Keratinocyte (primary cell): ENCODE results near the gene AXL. TPM values are rescaled to one million over a fixed set of nuclear protein-coding genes. Genes with fewer than 3 reads are reported as not detected.

Source experiments
- DNase-seq: peaks from one replicate; pipeline ENCODE4 v3.0.0-alpha.2; 2011; ENCODE audit warnings: low read depth, missing footprints, low spot score
- FAIRE-seq: peaks from 2 replicates; lab custom pipeline; 2011; peaks lifted over from hg19 to GRCh38; lab: Jason Lieb, UNC
- H2AFZ ChIP-seq: 2 replicates; pipeline ENCODE4 v1.6.0; 2012; ENCODE audit warnings: low read length, control low read depth, inconsistent platforms; ENCODE audit not compliant: control insufficient read depth
- H3K27ac ChIP-seq: 2 replicates; pipeline ENCODE4 v1.5.1; 2011; ENCODE audit warnings: low read length; ENCODE audit not compliant: control insufficient read depth, insufficient read depth
- H3K27me3 ChIP-seq: 3 replicates; pipeline ENCODE4 v1.6.0; 2011; ENCODE audit warnings: low read length; ENCODE audit not compliant: control insufficient read depth, insufficient read depth; ENCODE audit errors: extremely low read depth
- H3K36me3 ChIP-seq, 2 experiments: 2 replicates in 1 of 2; 3 replicates in 1 of 2; pipeline ENCODE4 v1.5.1; 2011; ENCODE audit warnings: low read length in 2 of 2, mild to moderate bottlenecking in 1 of 2; ENCODE audit not compliant: control insufficient read depth in 2 of 2, insufficient read depth in 2 of 2; ENCODE audit errors: extremely low read depth in 1 of 2
- H3K4me1 ChIP-seq: 3 replicates; pipeline ENCODE4 v1.5.1; 2011; ENCODE audit warnings: low read length; ENCODE audit not compliant: control insufficient read depth, insufficient read depth; ENCODE audit errors: extremely low read depth
- H3K4me2 ChIP-seq: 3 replicates; pipeline ENCODE4 v1.6.0; 2011; ENCODE audit warnings: low read depth, low read length; ENCODE audit not compliant: control insufficient read depth, insufficient read depth; ENCODE audit errors: extremely low read depth
- H3K4me3 ChIP-seq, 3 experiments: fragments of 200-600 bp in 1 of 3; sonication (generic) in 1 of 3; 2 replicates in 2 of 3; 3 replicates in 1 of 3; pipeline ENCODE4 v1.5.1; 2011 to 2016; ENCODE audit warnings: low read length in 3 of 3, mild to moderate bottlenecking in 3 of 3, control low read depth in 2 of 3, inconsistent platforms in 1 of 3, low read depth in 1 of 3, mixed read lengths in 1 of 3, mixed run types in 1 of 3, moderate library complexity in 1 of 3; ENCODE audit not compliant: control insufficient read depth in 2 of 3, insufficient read depth in 2 of 3; ENCODE audit errors: extremely low read depth in 1 of 3
- H3K79me2 ChIP-seq: 2 replicates; pipeline ENCODE4 v1.6.0; 2012; ENCODE audit warnings: low read length; ENCODE audit not compliant: control insufficient read depth, insufficient read depth
- H3K9ac ChIP-seq: 3 replicates; pipeline ENCODE4 v1.6.0; 2011; ENCODE audit warnings: low read length; ENCODE audit not compliant: control insufficient read depth, insufficient read depth; ENCODE audit errors: extremely low read depth
- H3K9me1 ChIP-seq: 3 replicates; pipeline ENCODE4 v1.6.0; 2011; ENCODE audit warnings: low read length; ENCODE audit not compliant: control insufficient read depth, insufficient read depth; ENCODE audit errors: extremely low read depth
- H3K9me3 ChIP-seq: 2 replicates; pipeline ENCODE4 v1.5.1; 2012; ENCODE audit warnings: low read depth, low read length; ENCODE audit not compliant: control insufficient read depth
- H4K20me1 ChIP-seq: 3 replicates; pipeline ENCODE4 v1.6.0; 2011; ENCODE audit warnings: low read length; ENCODE audit not compliant: control insufficient read depth, insufficient read depth; ENCODE audit errors: extremely low read depth
- EZH2 ChIP-seq: IDR thresholded peaks from one replicate; pipeline ENCODE4 v1.6.1; 2012; ENCODE audit warnings: inconsistent platforms, mild to moderate bottlenecking, low read length, moderate library complexity
- dilution Hi-C: fragments of 300-500 bp; cut with MboI; formaldehyde crosslinking; loops from one replicate; pipeline ENCODE4 v1.7.0; 2020; ENCODE audit warnings: low sequenced_read_pairs; ENCODE audit not compliant: extremely low pct_ligation_motif_present
- polyA plus RNA-seq, 5 experiments: library from polyadenylated mRNA; depleted of rRNA in 3 of 5; stranded (reverse) in 3 of 5; stranded (forward) in 1 of 5; unstranded in 1 of 5; fragments of >200 nt; gene quantifications; 1 replicate in 1 of 5; 2 replicates in 3 of 5; 3 replicates in 1 of 5; pipeline versions ENCODE4 v1.2.1 to v1.2.3, GENCODE V29; 2011 to 2012; ENCODE audit warnings: missing spikeins in 2 of 5, low read depth in 1 of 5, low replicate concordance in 1 of 5
- TF ChIP-seq, protein P1 (sequence below), 3 experiments: IDR thresholded peaks in 1 of 3; conservative IDR thresholded peaks in 1 of 3; optimal IDR thresholded peaks in 1 of 3; 2 replicates in 2 of 3; 3 replicates in 1 of 3; pipeline versions ENCODE3 to v1.5.1; 2011; ENCODE audit warnings: low read length in 3 of 3, mild to moderate bottlenecking in 3 of 3, moderate library complexity in 2 of 3, control low read depth in 1 of 3, inconsistent platforms in 1 of 3; ENCODE audit not compliant: insufficient read depth in 2 of 3; ENCODE audit errors: extremely low read depth in 1 of 3

AXL gene
- polyA plus RNA-seq, 1 donor (not counting 4 experiments of a cell fraction or from before 2014, with no cell fraction given) = 21.7 TPM

DNA sequence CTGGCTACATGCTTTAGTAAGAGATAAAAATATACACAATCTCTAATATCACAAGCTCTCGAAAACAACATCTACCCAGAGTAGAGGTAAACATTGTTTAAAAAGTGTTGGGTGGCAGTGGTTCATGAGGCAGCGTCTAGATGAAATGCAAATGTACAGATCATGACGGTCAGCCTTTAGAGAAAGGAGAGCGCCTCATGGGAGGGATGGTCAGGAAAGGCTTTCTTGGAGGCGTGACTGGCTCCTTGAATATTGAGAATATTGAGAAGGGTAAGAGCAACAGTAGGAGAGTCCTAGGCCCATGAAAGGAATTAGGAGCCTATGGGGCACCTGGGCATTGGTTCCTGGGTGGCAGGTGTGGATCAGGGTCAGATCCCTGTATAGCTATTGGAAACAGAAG is 55.8 kb downstream of the AXL start:
- H3K9ac ChIP-seq = no peak overlapping the region
- TF ChIP-seq, protein P1, sequence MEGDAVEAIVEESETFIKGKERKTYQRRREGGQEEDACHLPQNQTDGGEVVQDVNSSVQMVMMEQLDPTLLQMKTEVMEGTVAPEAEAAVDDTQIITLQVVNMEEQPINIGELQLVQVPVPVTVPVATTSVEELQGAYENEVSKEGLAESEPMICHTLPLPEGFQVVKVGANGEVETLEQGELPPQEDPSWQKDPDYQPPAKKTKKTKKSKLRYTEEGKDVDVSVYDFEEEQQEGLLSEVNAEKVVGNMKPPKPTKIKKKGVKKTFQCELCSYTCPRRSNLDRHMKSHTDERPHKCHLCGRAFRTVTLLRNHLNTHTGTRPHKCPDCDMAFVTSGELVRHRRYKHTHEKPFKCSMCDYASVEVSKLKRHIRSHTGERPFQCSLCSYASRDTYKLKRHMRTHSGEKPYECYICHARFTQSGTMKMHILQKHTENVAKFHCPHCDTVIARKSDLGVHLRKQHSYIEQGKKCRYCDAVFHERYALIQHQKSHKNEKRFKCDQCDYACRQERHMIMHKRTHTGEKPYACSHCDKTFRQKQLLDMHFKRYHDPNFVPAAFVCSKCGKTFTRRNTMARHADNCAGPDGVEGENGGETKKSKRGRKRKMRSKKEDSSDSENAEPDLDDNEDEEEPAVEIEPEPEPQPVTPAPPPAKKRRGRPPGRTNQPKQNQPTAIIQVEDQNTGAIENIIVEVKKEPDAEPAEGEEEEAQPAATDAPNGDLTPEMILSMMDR (optimal IDR thresholded peaks at IDR 0.05 in 1 of 3, IDR thresholded peaks at IDR 0.05 in 1 of 3, conservative IDR thresholded peaks at IDR 0.05 in 1 of 3; ENCODE audit: extremely low read depth in 1 of 3, insufficient read depth in 2 of 3, low read length in 3 of 3) = no peak
- no peak for TF ChIP-seq EZH2
- no peak for DNase-seq
- H3K79me2 ChIP-seq = peaks cover 6% of the 10 kb centered on the region
- no peaks in the 10 kb centered on the region for H3K27me3 ChIP-seq
- H3K36me3 ChIP-seq = peaks cover 57 to 75% of the 10 kb centered on the region in 2 experiments
- H3K4me2 ChIP-seq = no peak overlapping the region
- H3K9me1 ChIP-seq = no peaks in the 10 kb centered on the region
- dilution Hi-C loops = no loop called here
- H3K4me3 ChIP-seq = no peak overlapping the region
- no peak for FAIRE-seq
- H3K9me3 ChIP-seq = no peaks in the 10 kb centered on the region
- peaks cover 6% of the 10 kb centered on the region for H4K20me1 ChIP-seq
- no peak overlapping the region for H3K27ac ChIP-seq
- no peaks in the 10 kb centered on the region for H3K4me1 ChIP-seq
- no peak overlapping the region for H2AFZ ChIP-seq

DNA sequence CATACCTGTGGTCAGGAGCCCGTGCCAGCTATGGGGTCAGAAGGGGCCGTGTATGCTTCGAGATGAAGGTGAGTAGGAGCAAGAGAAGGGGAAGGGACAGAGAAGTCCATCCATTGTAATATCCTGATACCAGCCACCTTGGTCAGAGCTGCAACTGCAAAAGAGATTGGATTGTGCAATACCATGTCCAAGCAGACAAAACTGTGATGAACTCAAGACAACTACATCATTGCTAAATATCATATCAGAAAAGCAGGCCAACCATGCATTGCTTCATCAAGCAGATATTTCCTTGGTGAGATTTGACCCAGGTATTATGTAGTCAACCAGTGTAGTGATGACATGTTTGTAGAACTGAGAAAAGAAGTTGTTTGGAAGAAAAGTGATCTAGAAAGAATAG is 57.2 kb downstream of the AXL start:
- dilution Hi-C loops = no loop called here
- Histone ChIP-seq H3K9me1 (no peaks in the 10 kb centered on the region), H3K4me1 (no peaks in the 10 kb centered on the region), H3K9me3 (no peaks in the 10 kb centered on the region), H3K9ac (no peak overlapping the region), H3K4me3 (no peak overlapping the region), H2AFZ (no peak overlapping the region), H3K27ac (no peak overlapping the region), H4K20me1 (peaks cover 6% of the 10 kb centered on the region), H3K36me3 (peaks cover 56 to 79% of the 10 kb centered on the region in 2 experiments), H3K27me3 (no peaks in the 10 kb centered on the region), H3K79me2 (peaks cover 4% of the 10 kb centered on the region), H3K4me2 (no peak overlapping the region)
- no peak for DNase-seq
- FAIRE-seq = no peak
- TF ChIP-seq, protein P1 (optimal IDR thresholded peaks at IDR 0.05 in 1 of 3, IDR thresholded peaks at IDR 0.05 in 1 of 3, conservative IDR thresholded peaks at IDR 0.05 in 1 of 3; ENCODE audit: extremely low read depth in 1 of 3, insufficient read depth in 2 of 3, low read length in 3 of 3) = no peak
- TF ChIP-seq EZH2 = no peak
